HG02763 (cell line): ENCODE results near the gene GRB7.
"Not testable (repeated sequence)": the region's sequence is repeated elsewhere in the genome, so short reads cannot be mapped to it uniquely, and the experiment has no call there.

ENCODE experiments used
- ATAC-seq: cut with Tn5 transposase; IDR thresholded peaks from one replicate; pipeline ENCODE4 v1.9.1; 2021; ENCODE audit warnings: mild to moderate bottlenecking, moderate library complexity; ENCODE audit not compliant: unreplicated experiment

The GRB7 gene

DNA sequence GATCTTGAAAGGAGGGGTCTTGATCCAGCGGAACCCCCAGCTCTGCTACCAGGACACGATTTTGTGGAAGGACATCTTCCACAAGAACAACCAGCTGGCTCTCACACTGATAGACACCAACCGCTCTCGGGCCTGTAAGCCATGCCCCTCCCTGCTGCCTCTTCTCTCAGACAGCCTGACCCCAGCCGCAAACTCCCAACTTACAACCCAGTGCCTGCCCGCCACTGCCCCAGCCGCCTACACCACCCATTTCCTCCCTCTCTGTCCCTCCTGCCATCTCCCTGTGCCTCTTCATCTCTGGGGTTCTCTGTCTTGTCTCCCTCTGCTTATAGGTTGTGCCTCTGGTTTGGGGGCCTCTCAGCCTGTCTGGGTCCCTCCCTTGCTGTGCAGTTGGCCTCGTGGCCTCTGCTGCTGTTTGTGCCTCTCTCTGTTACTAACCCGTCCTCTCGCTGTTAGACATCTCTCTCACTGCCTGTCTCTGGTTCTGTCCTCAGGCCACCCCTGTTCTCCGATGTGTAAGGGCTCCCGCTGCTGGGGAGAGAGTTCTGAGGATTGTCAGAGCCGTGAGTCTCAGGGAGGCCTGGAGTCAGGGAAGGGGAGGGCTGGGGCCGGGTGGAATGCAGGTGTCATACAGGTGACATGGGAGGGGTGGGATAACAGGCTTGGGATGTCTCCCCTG is 28.3 kb upstream of the GRB7 start:
- ATAC-seq = no peak

- ATAC-seq = no peak
Observed at GRCh38 chr17:39709998-39710964, 27.5 kb upstream of the GRB7 start.

DNA sequence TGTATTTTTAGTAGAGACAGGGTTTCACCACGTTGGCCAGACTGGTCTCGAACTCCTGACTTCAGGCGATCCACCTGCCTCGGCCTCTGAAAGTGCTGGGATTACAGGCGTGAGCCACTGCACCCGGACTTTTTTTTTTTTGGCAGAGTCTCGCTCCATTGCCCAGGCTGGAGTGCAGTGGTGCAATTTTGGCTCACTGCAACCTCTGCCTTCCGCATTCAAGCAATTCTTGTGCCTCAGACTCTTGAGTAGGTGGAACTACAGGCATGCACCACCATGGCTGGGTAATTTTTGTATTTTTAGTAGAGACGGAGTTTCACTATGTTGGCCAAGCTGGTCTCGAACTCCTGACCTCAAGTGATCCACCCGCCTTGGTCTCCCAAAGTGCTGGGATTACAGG is 26.7 kb upstream of the GRB7 start:
- not testable (repeated sequence) for ATAC-seq

DNA sequence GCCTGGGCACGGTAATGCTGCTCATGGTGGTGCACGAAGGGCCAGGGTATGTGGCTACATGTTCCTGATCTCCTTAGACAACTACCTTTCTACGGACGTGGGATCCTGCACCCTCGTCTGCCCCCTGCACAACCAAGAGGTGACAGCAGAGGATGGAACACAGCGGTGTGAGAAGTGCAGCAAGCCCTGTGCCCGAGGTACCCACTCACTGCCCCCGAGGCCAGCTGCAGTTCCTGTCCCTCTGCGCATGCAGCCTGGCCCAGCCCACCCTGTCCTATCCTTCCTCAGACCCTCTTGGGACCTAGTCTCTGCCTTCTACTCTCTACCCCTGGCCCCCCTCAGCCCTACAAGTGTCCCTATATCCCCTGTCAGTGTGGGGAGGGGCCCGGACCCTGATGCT is 25.9 kb upstream of the GRB7 start:
- ATAC-seq = no peak

DNA sequence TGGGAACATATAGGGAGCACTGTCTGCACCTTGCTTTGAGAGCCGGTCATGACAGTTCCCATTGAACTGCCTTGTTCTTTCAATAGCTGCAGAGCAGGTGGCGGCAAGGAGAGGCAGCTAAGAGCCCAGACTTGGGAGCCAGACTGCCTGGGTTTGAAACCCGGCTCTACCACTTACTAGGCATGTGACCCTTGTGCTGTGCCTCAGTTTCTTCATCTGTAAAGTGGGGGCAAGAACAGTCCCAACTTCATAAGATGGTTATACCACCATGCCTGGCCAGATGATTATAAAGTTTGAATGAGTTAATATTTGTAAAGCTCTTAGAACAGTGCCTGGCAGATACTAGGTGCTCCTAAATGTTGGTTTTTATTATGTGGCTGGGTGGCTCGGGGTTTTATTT is 23.5 kb upstream of the GRB7 start:
- ATAC-seq = no peak

- ATAC-seq = no peak
Observed at GRCh38 chr17:39715375-39716072, 22.2 kb upstream of the GRB7 start.

DNA sequence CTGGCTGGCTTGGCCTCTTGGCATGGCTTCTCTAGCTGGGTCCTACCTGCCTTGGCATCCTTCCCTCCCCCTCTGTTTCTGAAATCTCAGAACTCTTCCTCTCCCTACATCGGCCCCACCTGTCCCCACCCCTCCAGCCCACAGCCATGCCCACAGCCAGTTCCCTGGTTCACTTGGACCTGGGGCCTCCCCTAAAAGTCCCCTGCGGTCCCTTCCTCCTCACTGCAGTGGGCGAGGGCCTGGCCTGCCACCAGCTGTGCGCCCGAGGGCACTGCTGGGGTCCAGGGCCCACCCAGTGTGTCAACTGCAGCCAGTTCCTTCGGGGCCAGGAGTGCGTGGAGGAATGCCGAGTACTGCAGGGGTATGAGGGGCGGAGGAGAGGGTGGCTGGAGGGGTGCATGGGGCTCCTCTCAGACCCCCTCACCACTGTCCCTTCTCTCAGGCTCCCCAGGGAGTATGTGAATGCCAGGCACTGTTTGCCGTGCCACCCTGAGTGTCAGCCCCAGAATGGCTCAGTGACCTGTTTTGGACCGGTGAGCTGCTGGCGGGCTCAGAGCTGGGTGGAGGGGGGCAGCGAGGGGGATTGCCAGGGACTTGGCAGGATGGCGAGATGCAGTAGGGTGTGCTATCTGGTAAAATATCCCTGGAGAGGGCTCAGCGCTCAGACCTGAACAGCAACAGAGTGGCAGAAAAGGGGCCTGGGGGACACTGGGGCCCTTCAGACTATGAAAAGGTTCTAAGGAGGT is 21.5 kb upstream of the GRB7 start:
- no peak for ATAC-seq

DNA sequence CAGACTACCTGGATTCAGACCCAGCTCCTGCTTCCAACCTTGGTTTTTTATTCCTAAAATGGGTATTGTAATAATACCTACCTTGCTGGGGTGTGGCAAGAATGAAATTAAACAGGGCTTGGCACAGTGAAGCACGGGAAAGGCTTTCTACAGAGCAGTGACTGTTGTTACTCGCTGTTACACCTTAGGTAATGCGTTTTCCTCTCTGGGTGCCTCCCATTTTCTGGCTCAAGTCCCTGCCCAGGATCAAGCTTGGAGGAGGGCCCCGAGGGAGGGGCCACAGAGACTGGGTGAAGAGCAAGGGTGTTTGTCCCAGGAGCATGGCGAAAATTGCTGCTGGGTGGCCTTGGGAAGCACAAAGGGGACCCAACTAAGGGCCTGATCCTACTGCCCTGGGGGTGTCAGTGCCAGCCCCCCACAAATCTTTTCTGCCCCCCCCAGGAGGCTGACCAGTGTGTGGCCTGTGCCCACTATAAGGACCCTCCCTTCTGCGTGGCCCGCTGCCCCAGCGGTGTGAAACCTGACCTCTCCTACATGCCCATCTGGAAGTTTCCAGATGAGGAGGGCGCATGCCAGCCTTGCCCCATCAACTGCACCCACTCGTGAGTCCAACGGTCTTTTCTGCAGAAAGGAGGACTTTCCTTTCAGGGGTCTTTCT is 20.7 kb upstream of the GRB7 start:
- no peak for ATAC-seq

DNA sequence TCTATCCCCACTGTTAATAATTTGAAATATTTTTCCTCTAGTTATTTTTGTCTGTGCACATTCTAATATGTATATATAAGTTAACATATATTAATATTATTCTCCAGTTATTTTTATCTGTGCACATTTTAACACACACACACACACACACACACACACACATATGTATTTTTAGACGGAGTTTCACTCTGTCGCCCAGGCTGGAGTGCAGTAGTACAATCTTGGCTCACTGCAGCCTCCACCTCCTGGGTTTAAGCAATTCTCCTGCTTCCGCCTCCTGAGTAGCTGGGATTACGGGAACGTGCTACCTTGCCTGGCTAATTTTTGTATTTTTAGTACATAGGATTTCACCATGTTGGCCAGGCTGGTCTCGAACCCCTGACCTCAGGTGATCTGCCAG is 20.1 kb upstream of the GRB7 start:
- ATAC-seq = no peak

- no peak for ATAC-seq
Observed at GRCh38 chr17:39719563-39720355, 18.0 kb upstream of the GRB7 start.

GRCh38 chr17:39722104-39722503 is 15.6 kb upstream of the GRB7 start:
- no peak for ATAC-seq

GRCh38 chr17:39722965-39723848 is 14.5 kb upstream of the GRB7 start:
- no peak for ATAC-seq

DNA sequence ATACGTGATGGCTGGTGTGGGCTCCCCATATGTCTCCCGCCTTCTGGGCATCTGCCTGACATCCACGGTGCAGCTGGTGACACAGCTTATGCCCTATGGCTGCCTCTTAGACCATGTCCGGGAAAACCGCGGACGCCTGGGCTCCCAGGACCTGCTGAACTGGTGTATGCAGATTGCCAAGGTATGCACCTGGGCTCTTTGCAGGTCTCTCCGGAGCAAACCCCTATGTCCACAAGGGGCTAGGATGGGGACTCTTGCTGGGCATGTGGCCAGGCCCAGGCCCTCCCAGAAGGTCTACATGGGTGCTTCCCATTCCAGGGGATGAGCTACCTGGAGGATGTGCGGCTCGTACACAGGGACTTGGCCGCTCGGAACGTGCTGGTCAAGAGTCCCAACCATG is 13.0 kb upstream of the GRB7 start:
- ATAC-seq = no peak

DNA sequence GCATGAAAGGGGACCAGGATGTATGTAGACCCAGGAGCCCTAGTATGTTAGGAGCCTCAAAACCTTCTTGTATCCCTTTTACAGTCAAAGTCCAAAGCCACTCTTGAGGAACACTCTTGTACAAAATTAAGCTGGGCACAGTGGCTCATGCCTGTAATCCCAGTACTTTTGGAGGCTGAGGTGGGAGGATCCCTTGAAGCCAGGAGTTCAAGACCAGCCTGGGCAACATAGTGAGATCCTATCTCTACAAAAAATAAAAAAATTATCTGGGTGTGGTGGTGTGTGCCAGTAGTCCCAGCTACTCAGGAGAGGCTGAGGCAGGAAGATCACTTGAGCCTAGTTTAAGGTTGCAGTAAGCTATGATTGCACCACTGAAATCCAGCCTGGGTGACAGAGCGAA is 11.8 kb upstream of the GRB7 start:
- ATAC-seq = not testable (repeated sequence)

GRCh38 chr17:39726617-39727016 is 11.1 kb upstream of the GRB7 start:
- ATAC-seq = no peak

DNA sequence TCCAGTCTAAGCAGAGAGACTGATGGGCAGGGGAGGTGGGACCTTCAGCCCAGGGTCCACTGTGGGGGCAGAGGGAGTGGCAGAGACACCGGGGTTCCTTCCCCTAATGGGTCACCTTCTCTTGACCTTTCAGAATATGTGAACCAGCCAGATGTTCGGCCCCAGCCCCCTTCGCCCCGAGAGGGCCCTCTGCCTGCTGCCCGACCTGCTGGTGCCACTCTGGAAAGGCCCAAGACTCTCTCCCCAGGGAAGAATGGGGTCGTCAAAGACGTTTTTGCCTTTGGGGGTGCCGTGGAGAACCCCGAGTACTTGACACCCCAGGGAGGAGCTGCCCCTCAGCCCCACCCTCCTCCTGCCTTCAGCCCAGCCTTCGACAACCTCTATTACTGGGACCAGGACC is 10.2 kb upstream of the GRB7 start:
- ATAC-seq = no peak

- ATAC-seq = no peak
Observed at GRCh38 chr17:39729280-39729851, 8.4 kb upstream of the GRB7 start.
